Stimulated activated memory B cell treated with anti-CD40 and anti-IgM and Interleukin-4, amounts not matched to agents 10 μg/mL and 1 μg/mL and 100 μg/mL, for 72 hours (primary cell): ENCODE data around the gene DNMT3B.

Experiments used
- ATAC-seq: fragments of 150-1000 bp; cut with Tn5 transposase; 2 replicates; pipeline ENCODE4 v1.10.0; 2021
- H3K27ac Mint-ChIP-seq: one replicate; pipeline ENCODE4 v1.8.0; 2022; ENCODE audit warnings: mild to moderate bottlenecking, mixed read lengths
- H3K27me3 Mint-ChIP-seq: one replicate; pipeline ENCODE4 v1.8.0; 2022; ENCODE audit warnings: mixed read lengths
- H3K36me3 Mint-ChIP-seq: one replicate; pipeline ENCODE4 v1.8.0; 2022; ENCODE audit warnings: mixed read lengths
- H3K4me1 Mint-ChIP-seq: one replicate; pipeline ENCODE4 v1.8.0; 2022; ENCODE audit warnings: mixed read lengths
- H3K4me3 Mint-ChIP-seq: one replicate; pipeline ENCODE4 v1.8.0; 2022; ENCODE audit warnings: mild to moderate bottlenecking, moderate library complexity, mixed read lengths
- H3K9me3 Mint-ChIP-seq: one replicate; pipeline ENCODE4 v1.8.0; 2022; ENCODE audit warnings: mixed read lengths

Gene DNMT3B

DNA sequence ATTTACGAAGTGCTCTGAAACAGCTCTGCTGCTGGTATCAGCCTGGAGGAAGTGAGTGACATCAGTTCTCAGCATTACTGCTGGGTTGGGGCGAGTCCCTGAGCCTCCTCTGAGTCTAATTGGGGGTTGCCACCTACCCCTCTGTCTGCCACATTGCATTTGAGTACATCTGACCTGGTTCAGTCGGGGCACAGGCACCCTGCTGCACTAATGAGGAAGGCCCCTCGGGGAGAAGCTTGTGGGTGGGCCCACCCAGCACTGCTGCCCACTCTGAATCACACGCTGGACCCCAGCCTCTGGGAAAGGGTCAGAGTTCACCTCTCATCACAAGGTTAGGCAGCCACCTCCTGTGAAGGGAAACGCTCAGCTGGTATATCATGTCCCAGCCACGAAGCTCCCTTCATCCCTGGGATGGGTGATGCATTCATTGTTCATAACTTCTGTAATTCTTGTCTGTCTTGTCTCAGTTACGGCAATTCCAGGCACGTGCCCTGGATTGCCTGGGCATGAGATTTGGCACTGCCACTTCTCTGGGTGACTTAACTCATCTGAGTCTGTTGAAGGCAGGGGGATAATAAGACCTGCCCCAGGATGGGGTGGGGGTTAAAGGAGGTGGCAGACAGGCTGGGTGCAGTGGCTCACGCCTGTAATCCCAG is 13.3 kb downstream of the DNMT3B start:
- Mint-ChIP-seq H3K4me3 (no peak overlapping the region), H3K4me1 (peaks cover 6% of the 10 kb centered on the region), H3K36me3 (no peaks in the 10 kb centered on the region), H3K9me3 (no peaks in the 10 kb centered on the region), H3K27ac (no peak overlapping the region), H3K27me3 (no peaks in the 10 kb centered on the region)
- ATAC-seq, result no peak

DNA sequence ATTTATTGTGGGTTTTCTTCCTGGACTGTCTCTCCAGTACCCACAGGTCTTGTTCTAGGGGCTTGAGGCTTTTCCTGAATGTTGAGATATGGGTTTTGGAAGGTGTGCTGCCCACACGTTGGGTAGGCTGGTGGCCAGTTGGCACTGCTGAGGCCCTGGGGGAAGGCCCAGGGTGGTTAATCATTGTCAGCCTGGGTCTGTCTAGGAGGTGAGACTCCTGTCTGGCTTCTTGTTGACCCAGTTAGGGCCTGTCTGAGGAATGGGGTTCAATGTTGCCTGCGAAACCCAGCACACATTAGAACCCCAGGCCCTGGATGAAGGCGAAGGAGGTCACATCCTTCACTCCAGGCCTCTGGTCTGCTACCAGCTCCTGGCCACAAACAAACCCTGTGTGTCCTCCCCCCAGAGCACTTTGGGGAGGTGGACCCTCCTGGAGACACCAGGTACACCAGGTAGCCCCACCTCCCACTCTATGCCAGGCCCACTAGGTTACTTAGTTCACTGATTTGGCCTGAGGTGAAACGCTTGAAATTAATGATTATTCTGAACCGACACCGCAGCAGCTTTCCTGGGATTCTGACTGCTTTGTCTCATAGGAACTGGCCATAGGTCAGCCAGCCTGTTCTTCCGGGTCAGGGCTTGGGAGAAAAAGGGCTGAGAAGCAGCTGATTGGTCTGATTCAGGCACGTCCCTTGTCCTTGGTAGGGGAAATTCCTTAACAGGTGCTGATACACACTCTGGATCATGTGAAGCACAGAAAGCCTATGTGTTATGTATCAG is 15.2 kb downstream of the DNMT3B start:
- no peaks in the 10 kb centered on the region for H3K27me3 Mint-ChIP-seq
- peaks cover 6% of the 10 kb centered on the region for H3K4me1 Mint-ChIP-seq
- ATAC-seq, result no peak
- H3K9me3 Mint-ChIP-seq, result no peaks in the 10 kb centered on the region
- no peaks in the 10 kb centered on the region for H3K36me3 Mint-ChIP-seq
- no peak overlapping the region for H3K4me3 Mint-ChIP-seq
- H3K27ac Mint-ChIP-seq, result no peak overlapping the region

DNA sequence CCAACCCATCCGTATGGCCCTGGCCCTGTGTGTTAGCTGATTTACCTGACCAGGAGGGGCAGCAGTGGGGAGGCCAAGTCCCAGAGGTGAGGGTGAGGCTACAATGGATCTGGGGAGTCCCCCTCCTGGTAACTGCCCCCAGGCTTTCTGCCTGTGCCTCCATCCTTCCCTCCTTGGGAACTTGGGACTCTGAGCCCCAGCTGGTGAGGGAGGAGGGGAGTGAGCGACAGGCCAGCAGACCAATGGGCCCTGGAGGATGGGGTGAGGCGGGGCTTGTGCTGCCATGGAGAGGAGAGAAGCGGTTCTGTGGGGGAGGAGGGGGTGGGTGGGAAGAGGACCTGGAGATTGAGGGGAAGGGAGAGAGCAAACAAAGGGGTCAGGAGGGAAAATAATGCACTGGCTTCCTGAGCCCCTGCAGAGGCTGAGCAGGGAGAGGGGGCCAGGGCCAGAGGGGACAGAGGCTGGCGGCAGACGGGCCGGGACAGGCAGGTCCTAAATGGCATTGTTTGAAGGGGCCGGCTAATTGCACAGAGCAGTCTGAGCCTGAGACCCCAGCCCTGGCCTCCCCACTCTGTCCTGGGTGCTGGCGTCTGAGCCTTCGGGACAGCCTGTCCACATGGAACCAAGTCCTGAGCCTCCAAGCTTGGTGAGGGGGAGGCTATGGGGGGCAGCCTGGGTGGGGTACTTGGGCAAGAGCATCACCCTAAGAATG is 17.5 kb downstream of the DNMT3B start:
- ATAC-seq, result no peak
- Mint-ChIP-seq H3K27me3 (no peaks in the 10 kb centered on the region), H3K27ac (no peak overlapping the region), H3K36me3 (no peaks in the 10 kb centered on the region), H3K4me3 (no peak overlapping the region), H3K4me1 (peaks cover 6% of the 10 kb centered on the region), H3K9me3 (no peaks in the 10 kb centered on the region)

GRCh38 chr20:32780278-32780677 is 18.1 kb downstream of the DNMT3B start:
- H3K4me3 Mint-ChIP-seq, result no peak overlapping the region
- no peaks in the 10 kb centered on the region for H3K9me3 Mint-ChIP-seq
- no peak for ATAC-seq
- no peaks in the 10 kb centered on the region for H3K36me3 Mint-ChIP-seq
- H3K27ac Mint-ChIP-seq, result no peak overlapping the region
- no peaks in the 10 kb centered on the region for H3K27me3 Mint-ChIP-seq
- H3K4me1 Mint-ChIP-seq, result peaks cover 6% of the 10 kb centered on the region

- no peak overlapping the region for H3K4me3 Mint-ChIP-seq
- H3K27ac Mint-ChIP-seq, result no peak overlapping the region
- peaks cover 6% of the 10 kb centered on the region for H3K4me1 Mint-ChIP-seq
- no peaks in the 10 kb centered on the region for H3K36me3 Mint-ChIP-seq
- no peaks in the 10 kb centered on the region for H3K27me3 Mint-ChIP-seq
- H3K9me3 Mint-ChIP-seq, result no peaks in the 10 kb centered on the region
- peak; percentile 9 for ATAC-seq
Measured at GRCh38 chr20:32780749-32781655, 18.8 kb downstream of the DNMT3B start.

GRCh38 chr20:32784369-32785080 is 22.3 kb downstream of the DNMT3B start:
- Mint-ChIP-seq H3K4me1 (no peaks in the 10 kb centered on the region), H3K27me3 (no peaks in the 10 kb centered on the region), H3K9me3 (no peaks in the 10 kb centered on the region), H3K36me3 (no peaks in the 10 kb centered on the region), H3K27ac (no peak overlapping the region), H3K4me3 (no peak overlapping the region)
- no peak for ATAC-seq

DNA sequence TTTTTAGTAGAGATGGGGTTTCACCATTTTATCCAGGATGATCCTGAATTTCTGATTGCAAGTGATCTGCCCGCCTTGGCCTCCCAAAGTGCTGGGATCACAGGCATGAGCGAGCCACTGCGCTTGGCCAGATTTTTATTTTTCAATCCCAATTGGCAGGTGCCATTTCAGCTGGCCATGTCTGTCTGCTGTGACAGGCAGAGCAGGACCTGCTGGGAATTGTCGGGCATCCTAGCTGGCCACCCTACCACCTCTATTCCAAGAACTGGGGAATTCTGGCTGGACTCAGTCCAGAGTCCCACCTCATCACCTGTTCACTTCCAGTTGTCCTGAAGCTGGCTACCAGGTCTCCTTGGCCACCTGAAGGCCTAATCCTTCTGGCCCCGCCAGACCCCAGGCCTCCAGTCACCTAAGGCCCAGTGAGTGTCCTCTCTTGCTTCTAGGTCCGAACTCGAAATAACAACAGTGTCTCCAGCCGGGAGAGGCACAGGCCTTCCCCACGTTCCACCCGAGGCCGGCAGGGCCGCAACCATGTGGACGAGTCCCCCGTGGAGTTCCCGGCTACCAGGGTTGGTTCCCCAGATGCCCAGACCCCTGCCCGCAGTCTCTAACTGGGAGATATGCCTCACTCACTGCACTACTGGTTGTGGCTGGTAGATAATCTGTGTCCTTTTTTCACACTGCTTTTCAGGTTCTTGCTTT is 24.0 kb downstream of the DNMT3B start:
- no peak overlapping the region for H3K4me3 Mint-ChIP-seq
- H3K36me3 Mint-ChIP-seq, result no peaks in the 10 kb centered on the region
- no peak overlapping the region for H3K27ac Mint-ChIP-seq
- H3K4me1 Mint-ChIP-seq, result no peaks in the 10 kb centered on the region
- no peaks in the 10 kb centered on the region for H3K27me3 Mint-ChIP-seq
- ATAC-seq, result no peak
- H3K9me3 Mint-ChIP-seq, result no peaks in the 10 kb centered on the region

- no peak overlapping the region for H3K27ac Mint-ChIP-seq
- no peak for ATAC-seq
- no peaks in the 10 kb centered on the region for H3K36me3 Mint-ChIP-seq
- no peaks in the 10 kb centered on the region for H3K9me3 Mint-ChIP-seq
- no peaks in the 10 kb centered on the region for H3K27me3 Mint-ChIP-seq
- H3K4me1 Mint-ChIP-seq, result peaks cover 9% of the 10 kb centered on the region
- no peak overlapping the region for H3K4me3 Mint-ChIP-seq
Measured at GRCh38 chr20:32787168-32787567, 25.0 kb downstream of the DNMT3B start.

- no peaks in the 10 kb centered on the region for H3K27me3 Mint-ChIP-seq
- peak; percentile 69 for ATAC-seq
- peaks cover 13% of the 10 kb centered on the region for H3K4me1 Mint-ChIP-seq
- H3K9me3 Mint-ChIP-seq, result no peaks in the 10 kb centered on the region
- H3K27ac Mint-ChIP-seq, result no peak overlapping the region
- no peaks in the 10 kb centered on the region for H3K36me3 Mint-ChIP-seq
- H3K4me3 Mint-ChIP-seq, result no peak overlapping the region
Measured at GRCh38 chr20:32789896-32790750, 27.9 kb downstream of the DNMT3B start.

- Mint-ChIP-seq H3K4me3 (no peak overlapping the region), H3K27me3 (no peaks in the 10 kb centered on the region), H3K27ac (no peak overlapping the region), H3K4me1 (peaks cover 13% of the 10 kb centered on the region), H3K9me3 (no peaks in the 10 kb centered on the region), H3K36me3 (no peaks in the 10 kb centered on the region)
- ATAC-seq, result no peak
Measured at GRCh38 chr20:32790751-32791057, 28.5 kb downstream of the DNMT3B start.

GRCh38 chr20:32792316-32792715 is 30.1 kb downstream of the DNMT3B start:
- no peaks in the 10 kb centered on the region for H3K9me3 Mint-ChIP-seq
- H3K4me1 Mint-ChIP-seq, result peaks cover 13% of the 10 kb centered on the region
- H3K27me3 Mint-ChIP-seq, result no peaks in the 10 kb centered on the region
- peak; percentile 95 for ATAC-seq
- H3K4me3 Mint-ChIP-seq, result no peak overlapping the region
- no peaks in the 10 kb centered on the region for H3K36me3 Mint-ChIP-seq
- no peak overlapping the region for H3K27ac Mint-ChIP-seq

DNA sequence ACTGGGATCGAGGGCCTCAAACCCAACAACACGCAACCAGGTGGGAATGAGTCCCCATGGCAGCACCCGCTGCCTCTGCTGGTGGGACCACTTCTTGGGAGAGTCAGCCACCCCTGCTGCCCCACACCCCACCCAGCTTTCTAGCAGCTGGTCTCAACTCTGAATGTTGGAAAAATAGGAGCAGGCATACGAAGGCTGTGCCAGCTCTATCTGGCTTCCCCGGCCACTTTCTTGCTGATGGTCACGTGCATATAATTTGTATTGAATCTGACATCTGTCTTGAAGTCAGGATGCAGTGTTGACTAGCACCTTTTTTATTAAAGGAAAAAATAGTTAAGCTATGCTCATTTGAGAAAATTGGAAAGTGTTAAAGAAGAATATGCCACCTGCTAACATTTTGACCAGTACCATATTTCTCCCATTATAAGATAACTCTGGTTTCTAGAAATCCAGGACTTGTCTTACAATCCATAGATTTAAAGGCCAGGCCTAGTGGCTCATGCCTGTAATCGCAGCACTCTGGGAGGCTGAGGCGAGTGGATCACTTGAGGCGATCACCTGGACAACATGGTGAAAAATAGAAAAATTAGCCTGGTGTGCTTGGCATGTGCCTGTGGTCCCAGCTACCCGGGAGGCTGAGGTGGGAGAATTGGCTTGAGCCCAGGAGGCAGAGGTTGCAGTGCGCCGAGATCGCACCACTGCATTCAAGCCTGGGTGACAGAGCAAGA is 30.7 kb downstream of the DNMT3B start:
- Mint-ChIP-seq H3K4me3 (no peak overlapping the region), H3K36me3 (no peaks in the 10 kb centered on the region), H3K27me3 (no peaks in the 10 kb centered on the region), H3K4me1 (peaks cover 13% of the 10 kb centered on the region), H3K27ac (no peak overlapping the region), H3K9me3 (no peaks in the 10 kb centered on the region)
- ATAC-seq, result no peak

DNA sequence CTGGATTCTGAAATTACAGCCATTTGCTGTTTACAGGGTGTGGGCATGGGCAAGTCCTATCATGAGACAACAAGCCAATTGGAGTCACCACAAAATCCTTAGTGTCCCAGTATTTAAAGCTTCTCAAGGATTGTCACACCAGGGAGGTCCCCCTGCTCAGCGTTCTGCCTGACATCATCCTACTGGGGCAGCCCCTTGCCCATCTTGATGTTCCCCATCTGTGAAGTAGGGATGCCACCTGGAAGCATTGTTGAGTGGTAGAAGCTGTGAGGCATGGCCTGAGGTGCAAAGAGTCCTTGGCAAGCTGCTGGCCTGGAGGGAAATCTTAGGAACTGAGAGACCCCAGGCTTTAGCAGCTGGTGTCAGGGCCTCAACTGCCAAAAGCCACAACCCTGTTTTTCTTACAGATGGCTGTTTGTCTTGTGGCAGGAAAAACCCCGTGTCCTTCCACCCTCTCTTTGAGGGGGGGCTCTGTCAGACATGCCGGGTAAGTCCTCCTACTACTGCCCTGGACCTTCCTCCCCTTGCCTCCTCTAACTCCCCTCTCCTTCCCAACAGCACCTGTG is 34.3 kb downstream of the DNMT3B start:
- Mint-ChIP-seq H3K9me3 (no peaks in the 10 kb centered on the region), H3K4me1 (peaks cover 11% of the 10 kb centered on the region), H3K27me3 (no peaks in the 10 kb centered on the region), H3K4me3 (no peak overlapping the region), H3K27ac (no peak overlapping the region), H3K36me3 (no peaks in the 10 kb centered on the region)
- ATAC-seq, result no peak
